OCI-M2 (cell line): Measurements from ENCODE around the gene KRT31.
"Not testable (repeated sequence)": the region's sequence is repeated elsewhere in the genome, so short reads cannot be mapped to it uniquely, and the experiment has no call there.

Experiments
- DNase-seq: peaks from one replicate; lab custom pipeline; 2025; ENCODE audit not compliant: unreplicated experiment; lab: John Stamatoyannopoulos, UW

Gene KRT31

GRCh38 chr17:41392278-41392677 is 5.1 kb downstream of the KRT31 start:
- DNase-seq: no peak

DNA sequence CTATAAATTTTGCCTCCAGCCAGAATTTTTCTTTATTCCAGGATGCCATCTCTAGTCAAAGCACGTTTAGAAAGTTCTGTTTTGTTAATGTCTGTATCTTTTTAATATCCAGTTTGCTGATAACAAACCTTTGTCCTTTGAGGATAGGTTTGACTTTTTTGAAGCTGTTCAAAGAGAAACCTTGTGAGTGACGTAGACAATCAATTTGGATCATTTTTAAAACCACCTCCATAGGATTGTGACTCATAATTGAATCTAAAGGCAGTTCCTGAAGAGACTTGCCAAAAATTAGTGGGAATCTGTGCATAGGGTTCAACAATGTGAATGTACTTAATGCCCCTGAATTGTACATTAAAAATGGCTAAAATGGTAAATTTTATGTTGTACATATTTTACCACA is 5.9 kb downstream of the KRT31 start:
- no peak for DNase-seq

DNA sequence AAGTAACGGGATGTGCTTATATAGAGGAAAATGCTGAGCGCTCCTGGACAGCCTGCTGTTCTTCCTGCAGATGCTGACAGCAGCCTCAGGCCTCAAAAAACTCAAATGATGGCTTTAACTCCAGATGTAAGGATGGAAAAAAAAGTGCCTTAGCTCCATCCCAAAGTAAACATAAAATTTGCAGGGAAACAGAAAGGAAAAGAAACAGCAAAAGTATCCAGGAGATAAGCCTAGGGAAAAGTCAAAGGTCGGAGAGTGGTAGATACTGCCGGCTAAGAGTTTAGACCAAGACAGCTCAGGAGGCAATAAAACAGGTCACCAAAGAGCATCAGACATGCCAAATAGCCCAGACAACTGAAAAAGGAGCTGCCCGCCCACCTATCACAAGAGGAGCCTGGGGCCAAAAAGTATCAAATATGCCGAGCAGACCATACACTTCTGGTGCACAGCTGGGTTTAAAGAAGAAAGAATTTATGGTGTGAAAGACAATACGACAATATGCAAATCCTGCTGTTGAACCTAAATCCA is 6.9 kb downstream of the KRT31 start:
- DNase-seq: no peak

DNA sequence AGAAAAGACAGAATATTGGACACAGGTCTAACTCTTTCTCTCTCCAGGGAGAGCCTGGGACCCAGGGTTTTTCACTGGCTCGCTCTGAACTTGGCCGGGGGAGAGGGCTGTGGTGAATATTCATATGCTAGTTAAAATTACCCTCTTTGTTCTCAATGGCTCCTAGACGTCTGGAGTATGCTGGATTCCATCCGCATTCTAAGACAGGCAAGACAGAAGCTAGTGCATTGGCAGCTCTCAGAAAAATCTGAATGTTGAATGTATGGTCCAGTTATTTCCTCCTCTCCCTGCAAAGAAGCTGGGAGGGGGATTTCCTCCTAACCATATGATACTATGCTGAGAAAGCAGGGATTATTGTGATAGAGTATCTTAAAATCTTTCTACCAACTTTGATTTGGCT is 9.7 kb downstream of the KRT31 start:
- no peak for DNase-seq

GRCh38 chr17:41386227-41386626 is 11.2 kb downstream of the KRT31 start:
- no peak for DNase-seq

GRCh38 chr17:41383690-41384089 is 13.7 kb downstream of the KRT31 start:
- no peak for DNase-seq

DNA sequence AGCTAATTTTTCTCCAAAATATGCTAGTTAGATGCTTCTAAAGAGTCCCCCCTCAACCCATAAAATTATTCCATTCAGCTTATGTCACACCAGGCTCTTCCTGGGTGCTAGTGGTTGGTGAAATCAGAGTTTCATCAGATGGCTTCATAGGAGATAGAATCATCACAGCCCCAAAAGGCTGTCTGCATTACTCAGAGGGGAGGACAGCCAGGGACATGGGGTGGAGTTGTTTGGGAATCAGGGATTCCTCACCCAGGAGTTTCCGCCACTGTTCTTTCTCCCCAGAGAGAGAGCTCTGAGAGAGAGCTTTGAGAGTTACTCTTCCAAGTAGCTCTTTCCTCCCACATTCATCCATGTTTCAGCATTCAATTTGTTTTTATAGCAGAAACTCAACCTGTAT is 15.0 kb downstream of the KRT31 start:
- DNase-seq: no peak

DNA sequence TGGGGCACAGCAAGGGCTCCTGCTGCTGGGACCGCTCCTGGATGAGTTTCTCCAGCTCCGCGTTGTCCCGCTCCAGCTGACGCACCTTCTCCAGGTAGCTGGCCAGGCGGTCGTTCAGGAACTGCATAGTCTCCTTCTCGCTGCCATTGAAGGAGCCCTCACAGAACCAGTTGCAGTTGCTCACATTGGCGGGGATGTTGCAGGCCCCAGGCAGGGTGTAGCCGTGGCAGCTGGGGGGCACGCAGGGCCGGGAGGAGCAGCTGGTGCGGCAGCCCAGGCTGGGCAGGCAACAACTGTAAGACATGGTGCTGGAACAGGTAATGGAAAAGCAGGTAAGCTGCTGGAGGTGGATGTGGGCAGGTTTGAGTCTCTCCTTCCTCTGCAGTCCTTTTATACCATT is 15.5 kb downstream of the KRT31 start, which contains the start of gene KRT34:
TSS of gene KRT34 (minus strand) at position 364 of the 400 bp plus-strand sequence. CDS start at position 304, 60 bp downstream.
- not testable (repeated sequence) for DNase-seq

DNA sequence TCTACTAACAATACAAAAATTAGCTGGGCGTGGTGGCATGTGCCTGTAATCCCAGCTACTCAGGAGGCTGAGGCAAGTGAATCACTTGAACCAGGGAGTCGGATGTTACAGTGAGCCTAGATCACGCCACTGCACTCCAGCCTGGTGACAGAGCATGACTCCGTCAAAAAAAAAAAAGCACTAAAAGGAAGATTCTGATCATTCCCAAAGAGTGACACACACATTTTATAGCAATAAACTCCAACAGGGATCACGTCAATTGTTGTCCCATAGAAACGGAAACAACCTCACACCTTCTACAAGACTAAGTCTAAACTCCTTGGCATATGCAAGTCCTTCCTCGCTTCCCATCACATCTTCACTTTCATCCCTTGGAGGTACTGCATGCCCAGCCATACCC is 17.3 kb downstream of the KRT31 start:
- not testable (repeated sequence) for DNase-seq

GRCh38 chr17:41377546-41377945 is 19.9 kb downstream of the KRT31 start:
- DNase-seq: no peak

DNA sequence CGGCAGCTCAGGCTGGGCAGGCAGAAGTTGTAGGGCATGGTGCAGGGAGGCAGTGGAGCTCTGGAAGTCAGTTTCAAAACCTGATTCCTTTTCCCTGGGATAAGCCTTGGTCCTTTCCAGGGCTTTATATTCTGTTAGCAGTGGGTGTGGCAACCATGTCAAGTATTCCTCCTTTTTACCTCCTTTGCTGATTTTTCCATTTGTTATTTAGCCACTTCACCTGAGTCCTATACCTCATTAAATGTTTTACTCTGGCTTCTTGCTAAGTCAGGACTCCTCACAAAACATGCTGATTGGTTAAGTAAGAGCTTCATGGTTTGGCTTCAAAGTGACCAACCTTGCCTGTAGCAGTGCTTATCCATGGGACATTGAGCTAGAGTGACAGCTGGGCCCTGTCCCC is 27.7 kb downstream of the KRT31 start, which contains the start of gene KRT33B:
TSS of gene KRT33B (minus strand) at position 101 of the 400 bp plus-strand sequence. CDS start at position 38, 63 bp downstream.
- no peak for DNase-seq

- no peak for DNase-seq
Measured at GRCh38 chr17:41369023-41369422, 28.4 kb downstream of the KRT31 start.

- DNase-seq: no peak
Measured at GRCh38 chr17:41367426-41368075, 29.9 kb downstream of the KRT31 start.

- DNase-seq: no peak
Measured at GRCh38 chr17:41366070-41366469, 31.3 kb downstream of the KRT31 start.

DNA sequence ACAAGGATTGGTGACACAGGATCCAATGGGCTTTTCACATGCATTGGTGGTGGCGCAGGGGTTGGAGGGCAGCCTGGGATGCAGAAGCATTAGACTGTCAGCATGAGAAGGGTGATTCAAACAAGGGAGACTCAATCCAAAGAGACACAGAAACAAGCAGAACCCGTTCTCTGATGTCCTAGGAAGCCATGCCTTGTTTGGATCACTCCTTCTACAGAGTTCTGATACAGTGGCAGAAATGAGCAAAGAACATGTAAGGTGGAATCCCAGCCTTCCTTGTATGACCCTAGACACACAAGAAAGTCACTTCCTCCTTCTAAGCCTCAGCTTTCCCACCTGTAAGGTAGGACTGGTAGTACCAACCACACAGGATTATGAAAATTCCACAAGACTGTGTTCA is 33.5 kb downstream of the KRT31 start:
- no peak for DNase-seq

DNA sequence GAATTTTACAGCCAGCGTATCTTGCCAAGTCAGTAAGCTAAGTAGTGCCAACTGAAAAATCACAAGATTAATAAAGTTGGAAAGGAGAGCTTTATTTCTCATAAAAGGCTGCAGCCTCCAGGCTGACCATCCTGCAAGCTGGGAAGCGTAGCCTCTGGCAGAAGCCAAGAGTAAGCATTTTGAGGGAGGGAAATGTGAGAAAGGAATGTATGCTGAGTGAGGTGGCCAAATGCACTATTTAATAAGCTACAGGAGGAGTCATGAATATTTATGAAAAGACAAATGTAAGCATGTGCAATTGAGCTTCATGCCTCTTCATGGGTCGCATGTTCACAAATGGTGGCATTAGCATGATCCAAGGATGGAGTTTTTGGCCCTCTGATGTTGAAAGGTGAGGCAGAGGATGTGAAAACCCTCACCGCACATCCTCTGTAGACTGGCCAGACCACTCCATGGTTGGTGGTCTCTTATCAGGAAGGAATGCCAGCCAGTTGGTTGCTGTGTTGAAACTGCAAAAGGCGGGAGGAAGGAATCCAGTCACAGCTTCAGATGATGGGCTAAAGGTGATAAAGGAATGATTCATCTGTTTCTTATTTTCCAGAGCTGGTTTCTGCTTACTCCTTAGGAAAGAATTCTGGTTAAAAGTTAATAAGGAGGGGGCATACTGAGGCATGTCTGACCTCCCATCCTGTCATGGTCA is 37.0 kb downstream of the KRT31 start:
- DNase-seq: no peak

GRCh38 chr17:41354536-41354935 is 42.9 kb downstream of the KRT31 start:
- DNase-seq: no peak

- no peak for DNase-seq
Measured at GRCh38 chr17:41352597-41353366, 44.6 kb downstream of the KRT31 start.

GRCh38 chr17:41351177-41351576 is 46.2 kb downstream of the KRT31 start:
- DNase-seq: no peak

GRCh38 chr17:41350381-41350878 is 47.0 kb downstream of the KRT31 start, which contains the start of gene KRT33A:
Gene KRT33A (minus strand): TSS chr17:41350828. CDS start chr17:41350767, 61 bp downstream.
- DNase-seq: not testable (repeated sequence)
